BJ (cell line): Measurements from ENCODE around the gene FBXW10. TPM values are rescaled to one million over a fixed set of nuclear protein-coding genes. Genes with fewer than 3 reads are reported as not detected.
"Not testable (repeated sequence)": the region's sequence is repeated elsewhere in the genome, so short reads cannot be mapped to it uniquely, and the experiment has no call there.

Experiments used
- CTCF ChIA-PET: fragments of 350-600 bp; formaldehyde crosslinking; extraction: SDS; loops from one replicate; lab custom pipeline; 2021; ENCODE audit warnings: antibody characterized with exemption, inconsistent platforms; lab: Yijun Ruan, JAX
- POLR2A ChIA-PET: fragments of 300-600 bp; sonication (Branson Sonifier 250); formaldehyde crosslinking; extraction: SDS; loops from one replicate; lab custom pipeline; 2021; ENCODE audit warnings: antibody characterized with exemption; lab: Charles Lee
- DNase-seq: peaks from one replicate; pipeline ENCODE4 v3.0.0-alpha.2; 2011; ENCODE audit warnings: low read depth
- H3K27me3 ChIP-seq: 2 replicates; pipeline ENCODE4 v1.6.0; 2011; ENCODE audit warnings: low read length; ENCODE audit not compliant: control insufficient read depth, insufficient read depth
- H3K36me3 ChIP-seq: 2 replicates; pipeline ENCODE4 v1.5.1; 2011; ENCODE audit warnings: low read length; ENCODE audit not compliant: control insufficient read depth, insufficient read depth
- H3K4me3 ChIP-seq: 2 replicates; pipeline ENCODE4 v1.5.1; 2011; ENCODE audit warnings: low read depth, mild to moderate bottlenecking, control low read depth, low read length
- CTCF ChIP-seq: IDR thresholded peaks from 2 replicates; pipeline ENCODE4 v1.5.1; 2011; ENCODE audit warnings: low read depth, mild to moderate bottlenecking, control low read depth, inconsistent platforms, low read length, moderate library complexity; ENCODE audit not compliant: insufficient read depth
- polyA minus RNA-seq: library from RNA; depleted of rRNA, polyadenylated mRNA; stranded (reverse); fragments of >200 nt; gene quantifications from 2 replicates; pipeline ENCODE4 v1.2.3, GENCODE V29; 2011; rRNA and poly(A)+ RNA removed
- polyA plus RNA-seq: library from polyadenylated mRNA; depleted of rRNA; stranded (reverse); fragments of >200 nt; gene quantifications from 2 replicates; pipeline ENCODE4 v1.2.3, GENCODE V29; 2011; rRNA removed

The FBXW10 gene
- polyA plus RNA-seq = 0.10 and 0.12 TPM in 2 replicates
- polyA minus RNA-seq = 0.09 TPM in 1 of 2 replicates, not detected in the other

GRCh38 chr17:18743699-18744421 lies at the start of gene FBXW10:
FBXW10 (plus strand) TSS chr17:18744054; CDS start chr17:18744245, 191 bp downstream.
- POLR2A ChIA-PET, DNase-seq, H3K4me3 ChIP-seq, CTCF ChIA-PET, H3K36me3 ChIP-seq, H3K27me3 ChIP-seq: not testable (repeated sequence)

DNA sequence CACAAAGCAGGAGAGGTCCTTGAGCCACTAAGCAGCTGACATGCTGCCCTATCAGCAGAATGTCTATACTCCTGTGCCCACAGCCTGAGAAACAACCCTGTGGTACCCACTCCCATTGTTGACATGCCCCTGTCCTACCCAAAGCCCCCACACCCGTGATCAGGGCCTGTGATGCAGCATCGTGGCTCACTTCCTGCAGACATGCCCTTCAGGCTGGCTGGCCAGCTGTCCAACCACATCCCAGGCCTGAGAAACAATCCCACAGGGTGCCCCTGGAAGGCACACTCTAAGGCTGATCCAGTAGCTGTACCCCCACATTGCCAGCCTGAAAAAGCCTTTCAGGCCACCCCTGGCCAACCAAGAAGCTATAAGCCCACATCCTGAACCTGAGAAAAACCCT lies 48.7 kb upstream of the FBXW10 start:
- H3K36me3 ChIP-seq, DNase-seq, CTCF ChIA-PET, H3K4me3 ChIP-seq, POLR2A ChIA-PET, H3K27me3 ChIP-seq: not testable (repeated sequence)

- POLR2A ChIA-PET, H3K36me3 ChIP-seq, CTCF ChIA-PET, H3K27me3 ChIP-seq, DNase-seq: not testable (repeated sequence)
- peak overlapping the region; percentile 50 for H3K4me3 ChIP-seq
Measured at GRCh38 chr17:18698473-18699103, 45.3 kb upstream of the FBXW10 start.

GRCh38 chr17:18705955-18706354 lies 37.9 kb upstream of the FBXW10 start:
- H3K4me3 ChIP-seq, CTCF ChIA-PET, DNase-seq, H3K27me3 ChIP-seq, POLR2A ChIA-PET, H3K36me3 ChIP-seq: not testable (repeated sequence)

GRCh38 chr17:18708215-18708614 lies 35.6 kb upstream of the FBXW10 start:
- CTCF ChIA-PET = interaction anchor here (0.7 kb wide), 1 partner anchor 252 kb away, joined by 3 read pairs; no protein-coding TSS in a partner anchor
- not testable (repeated sequence) for DNase-seq

GRCh38 chr17:18712354-18712999 lies 31.4 kb upstream of the FBXW10 start:
- H3K36me3 ChIP-seq, H3K27me3 ChIP-seq, CTCF ChIA-PET, H3K4me3 ChIP-seq, POLR2A ChIA-PET, DNase-seq: not testable (repeated sequence)
- TF ChIP-seq CTCF = peak; percentile 46

More at GRCh38 chr17:18708215-18708614, 35.6 kb upstream of the FBXW10 start:
- H3K4me3 ChIP-seq, POLR2A ChIA-PET, H3K27me3 ChIP-seq, H3K36me3 ChIP-seq: not testable (repeated sequence)

GRCh38 chr17:18718643-18719427 lies 25.0 kb upstream of the FBXW10 start:
- DNase-seq, CTCF ChIA-PET: not testable (repeated sequence)

GRCh38 chr17:18719428-18720110 lies 24.3 kb upstream of the FBXW10 start:
- H3K36me3 ChIP-seq, H3K4me3 ChIP-seq, DNase-seq, POLR2A ChIA-PET, H3K27me3 ChIP-seq, CTCF ChIA-PET: not testable (repeated sequence)

More at GRCh38 chr17:18718643-18719427, 25.0 kb upstream of the FBXW10 start:
- H3K27me3 ChIP-seq, H3K36me3 ChIP-seq, H3K4me3 ChIP-seq, POLR2A ChIA-PET: not testable (repeated sequence)

DNA sequence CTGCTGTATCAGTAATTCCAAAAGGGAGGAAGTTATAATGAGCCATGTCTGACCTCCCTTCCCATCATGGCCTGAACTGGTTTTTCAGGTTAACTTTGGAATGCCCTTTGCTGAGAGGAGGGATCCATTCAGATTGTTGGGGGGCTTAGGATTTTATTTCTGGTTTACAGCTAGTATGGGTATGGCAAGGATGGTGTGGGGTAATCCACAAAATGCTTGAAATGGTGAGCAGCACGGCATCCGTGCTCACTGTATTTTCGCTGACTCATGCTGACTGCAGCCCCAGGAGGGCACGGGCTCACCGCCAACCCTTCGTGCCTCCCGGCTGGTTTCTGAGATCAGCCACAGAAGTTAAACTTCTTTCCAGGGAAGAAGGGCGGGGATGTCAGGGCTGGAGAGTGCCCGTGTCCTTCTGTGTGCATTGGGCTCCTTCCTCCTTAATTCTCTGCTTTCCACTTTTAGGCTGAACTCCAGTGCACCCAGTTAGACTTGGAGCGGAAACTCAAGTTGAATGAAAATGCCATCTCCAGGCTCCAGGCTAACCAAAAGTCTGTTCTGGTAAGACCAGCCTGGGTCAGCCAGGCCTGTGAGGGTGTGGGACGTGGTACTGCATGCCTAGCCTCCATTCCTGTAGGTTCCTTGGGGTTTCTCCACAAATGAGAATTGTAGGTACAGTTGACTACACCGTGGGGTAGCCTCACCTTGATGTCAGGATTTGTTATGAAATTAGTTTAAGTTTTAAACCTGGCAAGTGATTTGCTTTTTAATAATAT lies 21.9 kb upstream of the FBXW10 start:
- H3K36me3 ChIP-seq, POLR2A ChIA-PET, DNase-seq, H3K27me3 ChIP-seq, H3K4me3 ChIP-seq, CTCF ChIA-PET: not testable (repeated sequence)

DNA sequence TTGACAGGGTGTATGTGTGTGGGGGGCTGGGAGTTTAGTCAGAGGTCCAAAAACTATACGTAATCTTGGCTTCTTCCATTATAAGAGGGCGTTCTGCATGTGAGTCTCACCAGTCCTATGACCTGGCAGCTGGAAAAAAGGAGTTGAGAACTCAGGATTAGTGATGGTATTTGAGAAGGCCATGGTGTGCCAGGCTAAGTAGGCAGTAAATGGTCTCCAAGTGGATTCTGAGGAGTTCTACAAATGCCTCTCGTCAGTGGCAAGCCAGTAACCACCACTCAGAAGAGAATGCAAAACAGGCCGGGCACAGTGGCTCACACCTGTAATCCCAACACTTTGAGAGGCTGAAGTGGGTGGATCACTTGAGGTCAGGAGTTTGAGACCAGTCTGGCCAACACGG lies 21.2 kb upstream of the FBXW10 start:
- H3K4me3 ChIP-seq, CTCF ChIA-PET, POLR2A ChIA-PET, DNase-seq, H3K27me3 ChIP-seq, H3K36me3 ChIP-seq: not testable (repeated sequence)
